HG03469 (cell line): ENCODE measurements around the gene SIRT1.
"Not testable (repeated sequence)": the region's sequence is repeated elsewhere in the genome, so short reads cannot be mapped to it uniquely, and the experiment has no call there.

ENCODE experiments used
- ATAC-seq: cut with Tn5 transposase; IDR thresholded peaks from one replicate; pipeline ENCODE4 v1.9.1; 2021; ENCODE audit warnings: mild to moderate bottlenecking, moderate library complexity, moderate number of reproducible peaks; ENCODE audit not compliant: unreplicated experiment

The SIRT1 gene

GRCh38 chr10:67875340-67876238 is 8.9 kb upstream of the SIRT1 start:
- no peak for ATAC-seq

- ATAC-seq: not testable (repeated sequence)
Observed at GRCh38 chr10:67877421-67877820, 7.0 kb upstream of the SIRT1 start.

GRCh38 chr10:67878133-67878532 is 6.3 kb upstream of the SIRT1 start:
- ATAC-seq: no peak

GRCh38 chr10:67883710-67884312 is 645 bp upstream of the SIRT1 start:
- no peak for ATAC-seq

GRCh38 chr10:67884842-67885670 is 600 bp downstream of the SIRT1 start:
- ATAC-seq: peak; percentile 30

- no peak for ATAC-seq
Observed at GRCh38 chr10:67893637-67894036, 9.2 kb downstream of the SIRT1 start.

- ATAC-seq: no peak
Observed at GRCh38 chr10:67903581-67903980, 19.1 kb downstream of the SIRT1 start.

GRCh38 chr10:67912331-67912946 is 28.0 kb downstream of the SIRT1 start:
- ATAC-seq: no peak

- no peak for ATAC-seq
Observed at GRCh38 chr10:67914777-67915340, 30.4 kb downstream of the SIRT1 start.

GRCh38 chr10:67917169-67917568 is 32.7 kb downstream of the SIRT1 start:
- no peak for ATAC-seq

- ATAC-seq: no peak
Observed at GRCh38 chr10:67917679-67918078, 33.2 kb downstream of the SIRT1 start.

- no peak for ATAC-seq
Observed at GRCh38 chr10:67921065-67921464, 36.6 kb downstream of the SIRT1 start.

- ATAC-seq: no peak
Observed at GRCh38 chr10:67923551-67923950, 39.1 kb downstream of the SIRT1 start.

GRCh38 chr10:67924136-67924535 is 39.7 kb downstream of the SIRT1 start:
- ATAC-seq: no peak

- no peak for ATAC-seq
Observed at GRCh38 chr10:67925449-67926005, 41.1 kb downstream of the SIRT1 start.

GRCh38 chr10:67926951-67927350 is 42.5 kb downstream of the SIRT1 start:
- no peak for ATAC-seq

- ATAC-seq: no peak
Observed at GRCh38 chr10:67933199-67933598, 48.7 kb downstream of the SIRT1 start.

GRCh38 chr10:67934336-67934735 is 49.9 kb downstream of the SIRT1 start:
- ATAC-seq: no peak

- ATAC-seq: no peak
Observed at GRCh38 chr10:67935223-67935622, 50.8 kb downstream of the SIRT1 start.

GRCh38 chr10:67936416-67936815 is 52.0 kb downstream of the SIRT1 start:
- ATAC-seq: no peak
